GM10266 (cell line): Measurements from ENCODE around the gene ABCA4.
"Not testable (repeated sequence)": the region's sequence is repeated elsewhere in the genome, so short reads cannot be mapped to it uniquely, and the experiment has no call there.

Source experiments
- DNase-seq: peaks from one replicate; pipeline ENCODE4 v3.0.0; 2012; ENCODE audit errors: extremely low spot score
- CTCF ChIP-seq: IDR thresholded peaks from 2 replicates; pipeline ENCODE4 v1.5.1; 2012; ENCODE audit warnings: mild to moderate bottlenecking, low read depth; ENCODE audit not compliant: control insufficient read depth, insufficient read depth; ENCODE audit errors: missing control alignments

The ABCA4 gene

GRCh38 chr1:93955765-93956164, 165.2 kb downstream of the ABCA4 start:
- TF ChIP-seq CTCF: no peak
- no peak for DNase-seq

GRCh38 chr1:93947002-93947686, 173.8 kb downstream of the ABCA4 start:
- DNase-seq: not testable (repeated sequence)
